HUES6 (cell line): ENCODE results near the gene TIMP4.
A peak's percentile ranks its signal among the peaks of the same experiment; 100 is the strongest.

Experiments used
- H3K27ac ChIP-seq: 2 replicates; pipeline ENCODE4 v1.7.0; 2013; ENCODE audit warnings: low read depth, mild to moderate bottlenecking, low read length, inconsistent platforms
- H3K27me3 ChIP-seq: 2 replicates; pipeline ENCODE4 v1.6.1; 2013; ENCODE audit warnings: low read length; ENCODE audit not compliant: control insufficient read depth, insufficient read depth
- H3K36me3 ChIP-seq: 2 replicates; pipeline ENCODE4 v1.6.1; 2013; ENCODE audit warnings: low read length; ENCODE audit not compliant: control insufficient read depth, insufficient read depth
- H3K4me1 ChIP-seq: 2 replicates; pipeline ENCODE4 v1.6.1; 2013; ENCODE audit warnings: low read length; ENCODE audit not compliant: control insufficient read depth, insufficient read depth
- H3K4me3 ChIP-seq: 2 replicates; pipeline ENCODE4 v1.5.1; 2013; ENCODE audit warnings: low read depth, low read length
- H3K9ac ChIP-seq: one replicate; pipeline ENCODE4 v1.6.1; 2013; ENCODE audit warnings: mild to moderate bottlenecking, low read length
- H3K9me3 ChIP-seq: 2 replicates; pipeline ENCODE4 v1.6.1; 2013; ENCODE audit warnings: low read depth, low read length; ENCODE audit not compliant: control insufficient read depth, insufficient read depth

The TIMP4 gene

GRCh38 chr3:12175137-12175593 is 16.5 kb upstream of the TIMP4 start:
- Histone ChIP-seq H3K9me3 (peaks cover 21% of the 10 kb centered on the region), H3K27ac (no peak overlapping the region), H3K27me3 (no peaks in the 10 kb centered on the region), H3K4me1 (no peaks in the 10 kb centered on the region), H3K36me3 (peaks cover 16% of the 10 kb centered on the region), H3K9ac (no peak overlapping the region), H3K4me3 (no peak overlapping the region)

- H3K27me3 ChIP-seq: no peaks in the 10 kb centered on the region
- H3K36me3 ChIP-seq: peaks cover 35% of the 10 kb centered on the region
- no peaks in the 10 kb centered on the region for H3K4me1 ChIP-seq
- H3K9me3 ChIP-seq: peaks cover 21% of the 10 kb centered on the region
- H3K9ac ChIP-seq: no peak overlapping the region
- no peak overlapping the region for H3K27ac ChIP-seq
- H3K4me3 ChIP-seq: no peak overlapping the region
Measured at GRCh38 chr3:12170207-12170606, 11.5 kb upstream of the TIMP4 start.

- Histone ChIP-seq H3K36me3 (peaks cover 24% of the 10 kb centered on the region), H3K9me3 (no peaks in the 10 kb centered on the region), H3K9ac (no peak overlapping the region), H3K27me3 (no peaks in the 10 kb centered on the region), H3K4me3 (no peak overlapping the region), H3K27ac (no peak overlapping the region), H3K4me1 (no peaks in the 10 kb centered on the region; the same call in 1 of the 2 replicates)
Measured at GRCh38 chr3:12165909-12166308, 7.2 kb upstream of the TIMP4 start.

GRCh38 chr3:12159227-12159601 is 502 bp upstream of the TIMP4 start:
- Histone ChIP-seq H3K9me3 (no peaks in the 10 kb centered on the region), H3K36me3 (peaks cover 21% of the 10 kb centered on the region), H3K27me3 (no peaks in the 10 kb centered on the region), H3K4me1 (peaks cover 41% of the 10 kb centered on the region), H3K9ac (peak overlapping the region; percentile 75), H3K4me3 (peak overlapping the region; percentile 64), H3K27ac (peak overlapping the region; percentile 85)

GRCh38 chr3:12157026-12157425 is 1.7 kb downstream of the TIMP4 start:
- Histone ChIP-seq H3K9me3 (no peaks in the 10 kb centered on the region), H3K27me3 (no peaks in the 10 kb centered on the region), H3K27ac (no peak overlapping the region), H3K9ac (no peak overlapping the region), H3K4me3 (no peak overlapping the region), H3K36me3 (peaks cover 36% of the 10 kb centered on the region), H3K4me1 (peaks cover 41% of the 10 kb centered on the region)

GRCh38 chr3:12155828-12156227 is 2.9 kb downstream of the TIMP4 start:
- no peak overlapping the region for H3K9ac ChIP-seq
- H3K4me3 ChIP-seq: no peak overlapping the region
- no peaks in the 10 kb centered on the region for H3K27me3 ChIP-seq
- H3K4me1 ChIP-seq: peaks cover 41% of the 10 kb centered on the region
- no peaks in the 10 kb centered on the region for H3K9me3 ChIP-seq
- H3K36me3 ChIP-seq: peaks cover 40% of the 10 kb centered on the region
- H3K27ac ChIP-seq: no peak overlapping the region

- Histone ChIP-seq H3K4me3 (no peak overlapping the region), H3K9ac (no peak overlapping the region), H3K27me3 (no peaks in the 10 kb centered on the region), H3K27ac (no peak overlapping the region), H3K4me1 (peaks cover 35% of the 10 kb centered on the region), H3K9me3 (no peaks in the 10 kb centered on the region), H3K36me3 (peaks cover 40% of the 10 kb centered on the region)
Measured at GRCh38 chr3:12155264-12155663, 3.4 kb downstream of the TIMP4 start.

- no peak overlapping the region for H3K9ac ChIP-seq
- H3K36me3 ChIP-seq: peaks cover 40% of the 10 kb centered on the region
- peaks cover 24% of the 10 kb centered on the region for H3K4me1 ChIP-seq
- no peak overlapping the region for H3K4me3 ChIP-seq
- no peak overlapping the region for H3K27ac ChIP-seq
- H3K27me3 ChIP-seq: no peaks in the 10 kb centered on the region
- no peaks in the 10 kb centered on the region for H3K9me3 ChIP-seq
Measured at GRCh38 chr3:12154151-12154550, 4.6 kb downstream of the TIMP4 start.

- no peak overlapping the region for H3K4me3 ChIP-seq
- H3K9ac ChIP-seq: no peak overlapping the region
- no peaks in the 10 kb centered on the region for H3K27me3 ChIP-seq
- H3K4me1 ChIP-seq: no peaks in the 10 kb centered on the region
- peaks cover 27% of the 10 kb centered on the region for H3K36me3 ChIP-seq
- H3K9me3 ChIP-seq: no peaks in the 10 kb centered on the region
- no peak overlapping the region for H3K27ac ChIP-seq
Measured at GRCh38 chr3:12150112-12150511, 8.6 kb downstream of the TIMP4 start.

- Histone ChIP-seq H3K36me3 (peaks cover 20% of the 10 kb centered on the region), H3K27me3 (no peaks in the 10 kb centered on the region), H3K4me3 (no peak overlapping the region), H3K4me1 (no peaks in the 10 kb centered on the region), H3K9ac (no peak overlapping the region), H3K27ac (no peak overlapping the region), H3K9me3 (no peaks in the 10 kb centered on the region)
Measured at GRCh38 chr3:12149029-12149428, 9.7 kb downstream of the TIMP4 start.

- Histone ChIP-seq H3K9me3 (no peaks in the 10 kb centered on the region), H3K36me3 (peaks cover 13% of the 10 kb centered on the region), H3K27ac (no peak overlapping the region), H3K9ac (no peak overlapping the region), H3K27me3 (no peaks in the 10 kb centered on the region), H3K4me1 (no peaks in the 10 kb centered on the region), H3K4me3 (no peak overlapping the region)
Measured at GRCh38 chr3:12148183-12148940, 10.3 kb downstream of the TIMP4 start.
